ENCODE data around the gene BEX3.
A peak's percentile ranks its signal among the peaks of the same experiment; 100 is the strongest.

Gene BEX3

DNA sequence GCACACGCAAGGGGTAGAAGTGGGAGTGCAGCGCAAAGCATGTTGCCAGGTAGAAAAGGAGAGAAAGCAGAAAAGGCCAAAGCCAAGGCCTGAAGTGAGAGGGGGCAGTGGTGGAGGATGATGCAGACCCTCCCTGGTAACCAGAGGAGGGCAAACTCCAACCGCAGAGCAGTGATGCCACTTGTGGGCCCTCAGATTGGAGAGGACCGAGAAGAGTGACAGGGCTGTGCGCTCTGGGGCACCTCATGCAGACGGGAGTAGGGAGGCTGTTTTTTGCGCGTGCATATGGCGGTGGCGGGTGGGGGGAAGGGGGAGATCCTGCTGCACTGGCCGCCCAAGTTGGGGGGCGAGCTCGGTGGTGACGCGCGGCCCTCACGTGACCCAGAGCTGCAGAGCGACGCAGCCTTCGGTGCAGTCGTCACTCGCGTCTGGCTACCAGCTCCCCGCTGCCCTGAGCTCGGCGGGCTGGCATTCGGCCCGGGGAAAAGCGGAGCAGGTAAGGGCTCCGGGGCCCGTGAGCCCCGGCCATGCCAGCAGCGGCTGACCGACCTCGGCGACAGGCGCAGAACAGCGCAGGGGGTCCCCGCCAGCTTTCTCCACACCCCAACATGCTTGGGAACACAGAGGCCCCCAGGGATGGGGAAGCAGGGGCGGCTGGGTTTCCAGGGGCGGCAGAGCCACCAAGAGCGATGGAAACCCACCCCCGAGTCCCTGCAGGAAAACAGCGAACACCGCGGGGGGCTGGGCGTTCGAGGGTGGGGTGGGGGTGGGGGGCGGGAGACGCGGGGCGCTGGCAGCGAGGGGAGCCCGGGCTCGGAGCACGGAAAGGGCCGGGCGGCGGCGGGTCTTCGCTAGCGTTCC lies at the start of gene BEX3:
TSS of gene BEX3 (plus strand) at position 421 of the 861 bp plus-strand sequence. CDS start 984 bp downstream, outside the sequence.
- H3K27ac Mint-ChIP-seq = peak within 1 kb of the TSS; percentile 99 to 100 (median 99)
- no peaks in the 10 kb centered on the region for H3K9me3 Mint-ChIP-seq
- peaks cover 10% of the 10 kb centered on the region for H3K4me1 Mint-ChIP-seq
- peak within 1 kb of the TSS; percentile 92 to 96 (median 95) for H3K4me3 Mint-ChIP-seq
- peaks cover 26% of the 10 kb centered on the region for H3K36me3 Mint-ChIP-seq (ENCODE audit: low read depth)
- TF ChIP-seq, protein P1, sequence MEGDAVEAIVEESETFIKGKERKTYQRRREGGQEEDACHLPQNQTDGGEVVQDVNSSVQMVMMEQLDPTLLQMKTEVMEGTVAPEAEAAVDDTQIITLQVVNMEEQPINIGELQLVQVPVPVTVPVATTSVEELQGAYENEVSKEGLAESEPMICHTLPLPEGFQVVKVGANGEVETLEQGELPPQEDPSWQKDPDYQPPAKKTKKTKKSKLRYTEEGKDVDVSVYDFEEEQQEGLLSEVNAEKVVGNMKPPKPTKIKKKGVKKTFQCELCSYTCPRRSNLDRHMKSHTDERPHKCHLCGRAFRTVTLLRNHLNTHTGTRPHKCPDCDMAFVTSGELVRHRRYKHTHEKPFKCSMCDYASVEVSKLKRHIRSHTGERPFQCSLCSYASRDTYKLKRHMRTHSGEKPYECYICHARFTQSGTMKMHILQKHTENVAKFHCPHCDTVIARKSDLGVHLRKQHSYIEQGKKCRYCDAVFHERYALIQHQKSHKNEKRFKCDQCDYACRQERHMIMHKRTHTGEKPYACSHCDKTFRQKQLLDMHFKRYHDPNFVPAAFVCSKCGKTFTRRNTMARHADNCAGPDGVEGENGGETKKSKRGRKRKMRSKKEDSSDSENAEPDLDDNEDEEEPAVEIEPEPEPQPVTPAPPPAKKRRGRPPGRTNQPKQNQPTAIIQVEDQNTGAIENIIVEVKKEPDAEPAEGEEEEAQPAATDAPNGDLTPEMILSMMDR (IDR thresholded peaks at IDR 0.05; ENCODE audit: unreplicated experiment in 3 of 3) = no peak
- no peaks in the 10 kb centered on the region for H3K27me3 Mint-ChIP-seq (ENCODE audit: low read depth)

DNA sequence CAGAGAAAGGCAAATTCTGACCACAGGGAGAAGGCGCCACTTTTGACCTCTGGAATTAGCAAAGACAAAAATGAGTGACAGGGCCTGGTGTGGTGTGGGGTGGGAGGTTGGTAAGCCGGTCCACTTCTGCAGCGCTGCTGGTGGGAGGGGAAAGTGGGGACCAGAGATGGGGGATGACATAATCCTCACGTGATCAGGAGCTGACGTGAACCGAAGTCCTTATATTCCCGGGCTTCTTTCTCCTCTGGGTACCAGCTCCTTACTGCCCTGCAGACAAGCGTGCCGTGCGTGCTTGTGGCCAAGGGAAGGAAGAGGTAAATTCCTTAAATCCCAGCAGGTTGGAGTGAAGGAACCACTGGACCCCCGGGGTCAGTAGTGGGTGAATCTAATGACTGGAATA lies 46.3 kb upstream of the BEX3 start, which contains the start of gene TCEAL7:
TSS of gene TCEAL7 (plus strand) at position 249 of the 400 bp plus-strand sequence. CDS start 1,165 bp downstream, outside the sequence.
- H3K4me3 Mint-ChIP-seq = peak within 1 kb of the TSS; percentile 85 to 95 (median 85)
- no peaks in the 10 kb centered on the region for H3K27me3 Mint-ChIP-seq (ENCODE audit: low read depth)
- TF ChIP-seq, protein P1 (IDR thresholded peaks at IDR 0.05; ENCODE audit: unreplicated experiment in 3 of 3) = no peak
- peak within 1 kb of the TSS; percentile 92 to 95 (median 93) for H3K27ac Mint-ChIP-seq
- H3K9me3 Mint-ChIP-seq = no peaks in the 10 kb centered on the region
- H3K4me1 Mint-ChIP-seq = peaks cover 15% of the 10 kb centered on the region
- H3K36me3 Mint-ChIP-seq (ENCODE audit: low read depth) = no peaks in the 10 kb centered on the region

DNA sequence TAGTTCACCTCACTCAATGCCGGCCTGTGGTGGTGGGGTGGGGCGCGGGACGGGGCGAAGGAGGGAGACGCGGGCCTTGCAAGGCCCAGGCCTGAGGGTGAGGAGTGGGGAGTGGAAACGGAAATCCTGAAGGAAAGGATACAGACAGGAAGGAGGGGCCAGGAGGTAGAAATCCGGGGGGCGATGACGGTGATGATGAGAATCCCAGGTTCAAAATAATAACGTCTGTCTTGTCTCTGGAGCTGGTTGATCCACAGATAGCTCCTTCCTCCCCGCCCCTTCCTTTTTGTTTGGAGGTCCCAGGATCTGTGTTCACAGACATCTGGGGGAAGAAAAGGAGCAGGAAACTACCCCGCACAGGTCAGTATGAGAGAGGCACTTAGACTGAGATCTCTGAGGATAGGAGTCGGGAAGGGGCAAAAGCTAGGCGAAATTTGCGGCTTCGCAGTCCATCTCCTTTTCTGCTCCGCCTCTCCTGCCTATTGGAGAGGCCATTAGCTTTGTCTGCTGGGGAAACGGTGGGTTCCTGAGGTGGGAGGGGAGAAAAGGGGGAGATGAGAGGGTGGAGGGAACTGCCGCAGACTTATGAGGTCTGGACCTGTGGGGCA lies 45.6 kb upstream of the BEX3 start:
- TF ChIP-seq, protein P1 (IDR thresholded peaks at IDR 0.05; ENCODE audit: unreplicated experiment in 3 of 3) = no peak
- peaks cover 15% of the 10 kb centered on the region for H3K4me1 Mint-ChIP-seq
- peak overlapping the region; percentile 92 to 95 (median 93) for H3K27ac Mint-ChIP-seq
- no peaks in the 10 kb centered on the region for H3K9me3 Mint-ChIP-seq
- no peaks in the 10 kb centered on the region for H3K36me3 Mint-ChIP-seq (ENCODE audit: low read depth)
- H3K4me3 Mint-ChIP-seq = peak overlapping the region; percentile 85 to 95 (median 85)
- no peaks in the 10 kb centered on the region for H3K27me3 Mint-ChIP-seq (ENCODE audit: low read depth)

DNA sequence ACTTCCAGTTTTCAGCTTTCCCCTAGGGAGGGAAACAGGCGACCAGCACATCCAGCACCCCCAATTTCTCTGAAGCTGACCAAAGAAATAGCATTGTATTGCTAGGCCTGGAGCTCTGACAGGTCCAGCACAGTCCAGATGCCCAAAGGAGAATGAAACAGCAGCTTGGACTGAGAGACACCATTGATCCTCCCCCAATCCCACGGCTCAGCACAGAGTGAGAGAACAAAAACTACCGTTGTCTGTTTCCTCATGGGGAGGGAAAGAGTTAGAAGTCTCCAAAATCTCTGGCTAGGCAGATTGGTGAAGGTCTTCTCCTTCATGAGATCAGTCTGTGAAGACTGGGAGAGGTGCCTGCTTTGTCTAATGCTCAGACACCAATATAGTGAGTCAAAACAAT lies 37.7 kb upstream of the BEX3 start:
- H3K9me3 Mint-ChIP-seq = no peaks in the 10 kb centered on the region
- H3K4me1 Mint-ChIP-seq = no peaks in the 10 kb centered on the region
- no peaks in the 10 kb centered on the region for H3K27me3 Mint-ChIP-seq (ENCODE audit: low read depth)
- TF ChIP-seq, protein P1 (IDR thresholded peaks at IDR 0.05; ENCODE audit: unreplicated experiment in 3 of 3) = no peak
- no peak overlapping the region for H3K4me3 Mint-ChIP-seq
- no peak overlapping the region for H3K27ac Mint-ChIP-seq
- H3K36me3 Mint-ChIP-seq (ENCODE audit: low read depth) = no peaks in the 10 kb centered on the region

DNA sequence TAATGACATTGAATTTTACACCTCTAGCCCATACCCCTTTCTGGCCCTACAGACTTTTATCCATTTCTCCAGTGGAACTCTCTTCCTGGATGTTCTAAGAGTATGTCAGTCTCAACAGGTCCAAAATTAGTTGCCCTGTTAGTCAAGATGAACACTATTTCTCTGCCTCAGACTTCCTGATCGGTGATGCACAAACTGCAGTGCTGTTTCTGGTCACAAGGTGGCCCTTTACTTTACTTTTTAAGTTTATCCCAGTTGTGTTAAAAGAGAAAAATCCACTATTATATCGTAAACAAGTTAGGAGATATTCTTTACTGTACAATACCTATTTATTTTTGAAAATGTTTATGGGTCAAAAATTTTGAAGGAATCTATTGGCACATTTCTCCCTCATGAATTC lies 33.2 kb upstream of the BEX3 start:
- Mint-ChIP-seq H3K27me3 (ENCODE audit: low read depth) (no peaks in the 10 kb centered on the region), H3K27ac (peak overlapping the region in 1 of 3 experiments; percentile 39), H3K4me3 (no peak overlapping the region), H3K9me3 (no peaks in the 10 kb centered on the region), H3K4me1 (no peaks in the 10 kb centered on the region), H3K36me3 (ENCODE audit: low read depth) (no peaks in the 10 kb centered on the region)
- TF ChIP-seq, protein P1 (IDR thresholded peaks at IDR 0.05; ENCODE audit: unreplicated experiment in 3 of 3) = peak; percentile 54 to 69 (median 56)
